Amygdala (tissue), 56 donors: ENCODE measurements around the gene HES6.

ENCODE experiments used
- DNase-seq, 56 donors: peaks; one replicate each; lab custom pipeline; 2025; lab: John Stamatoyannopoulos, UW

HES6 gene

DNA sequence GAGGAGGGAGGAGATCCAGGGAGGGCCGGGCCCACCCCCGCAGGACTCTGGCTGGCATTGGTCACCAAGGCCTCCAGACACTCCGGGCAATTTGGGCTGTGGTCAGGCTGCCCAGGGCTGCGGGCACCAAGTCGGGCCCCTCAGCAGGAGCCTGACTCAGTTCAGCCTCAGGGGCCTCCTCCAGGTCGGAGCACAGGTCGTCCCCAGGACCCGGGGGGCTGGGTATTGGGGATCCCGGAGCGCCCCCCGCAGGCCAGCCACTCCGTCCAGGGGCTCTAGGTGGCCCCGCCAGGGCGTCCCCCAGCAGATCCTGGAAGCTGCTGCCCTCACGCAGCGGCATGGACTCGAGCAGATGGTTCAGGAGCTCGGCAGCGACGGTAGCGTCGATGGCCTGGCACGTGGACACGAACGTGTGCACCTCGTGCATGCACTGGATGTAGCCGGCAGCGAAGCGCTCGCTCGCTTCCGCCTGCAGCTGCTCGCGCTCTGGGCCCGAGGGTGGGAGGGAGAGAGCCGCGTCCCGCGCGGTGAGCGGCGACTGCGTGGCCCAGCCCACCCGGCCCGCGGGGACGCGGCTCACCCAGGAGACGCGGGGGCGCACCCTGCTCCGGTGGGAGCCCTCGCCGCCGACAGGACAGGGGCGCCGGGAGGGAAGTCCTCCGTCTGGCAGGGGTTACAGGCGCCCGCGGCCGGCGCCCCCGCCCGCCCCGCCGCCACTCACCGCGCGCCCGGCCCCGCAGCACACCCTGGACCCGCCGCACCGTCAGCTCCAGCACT, 884 bp downstream of the HES6 start:
- peak in 6 of 56 donors; percentile 11 to 35 (median 24) for DNase-seq

DNA sequence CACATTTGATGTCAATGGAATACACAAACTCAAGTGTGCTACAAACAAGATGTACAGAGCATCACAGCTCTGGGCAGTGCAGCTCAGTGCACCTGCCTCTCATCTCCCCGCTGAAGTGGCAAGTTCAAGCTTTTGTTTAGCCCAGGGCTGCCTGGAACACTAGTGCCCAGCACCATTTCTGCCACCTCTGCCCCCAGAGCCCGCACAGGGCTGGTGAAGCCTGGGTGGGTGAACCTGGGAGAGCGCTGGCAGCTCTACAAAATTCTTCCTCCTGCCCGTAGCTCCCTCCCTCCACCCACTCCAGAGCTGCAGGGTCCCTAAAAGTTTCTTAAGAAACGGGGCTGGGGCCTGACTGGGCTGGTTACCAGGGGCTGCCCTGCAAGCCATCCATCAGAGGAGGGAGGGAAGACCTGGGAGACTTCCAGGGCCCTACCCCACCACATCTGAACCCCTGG, 1.5 kb downstream of the HES6 start:
- DNase-seq = no peak

DNA sequence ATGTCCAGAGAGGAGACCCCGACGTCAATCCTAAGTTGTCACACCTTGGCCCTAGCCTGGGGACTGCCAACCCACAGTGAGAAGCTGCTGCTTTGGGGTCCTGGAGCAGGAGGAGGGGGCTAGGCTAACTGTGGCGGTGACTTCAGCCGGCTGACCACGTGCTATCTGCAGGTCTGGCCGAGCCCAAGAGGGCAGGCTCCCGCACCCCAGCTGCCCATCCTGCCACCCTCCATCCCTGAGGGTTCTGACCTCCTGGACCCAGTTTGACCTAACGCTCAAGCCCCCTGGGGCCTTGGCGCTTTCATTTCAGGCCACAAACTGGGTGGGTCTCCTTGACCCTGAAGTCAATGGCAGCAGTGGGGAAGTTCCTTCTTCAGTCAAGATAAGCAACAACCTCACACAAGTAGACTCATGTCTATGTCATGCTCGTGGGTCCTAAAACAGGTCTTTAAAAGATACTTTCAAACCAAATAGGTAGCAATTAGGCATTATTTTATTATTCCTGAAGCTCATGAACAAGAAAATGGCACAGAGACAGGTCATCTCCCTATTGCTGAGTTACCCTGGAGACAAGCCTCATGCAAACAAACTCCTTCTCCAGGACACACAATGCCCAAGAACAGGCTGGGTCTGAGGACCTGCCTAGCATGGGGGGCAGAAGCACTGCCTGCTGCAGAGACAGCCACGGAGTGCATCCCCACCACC, 2.3 kb downstream of the HES6 start:
- DNase-seq = no peak

DNA sequence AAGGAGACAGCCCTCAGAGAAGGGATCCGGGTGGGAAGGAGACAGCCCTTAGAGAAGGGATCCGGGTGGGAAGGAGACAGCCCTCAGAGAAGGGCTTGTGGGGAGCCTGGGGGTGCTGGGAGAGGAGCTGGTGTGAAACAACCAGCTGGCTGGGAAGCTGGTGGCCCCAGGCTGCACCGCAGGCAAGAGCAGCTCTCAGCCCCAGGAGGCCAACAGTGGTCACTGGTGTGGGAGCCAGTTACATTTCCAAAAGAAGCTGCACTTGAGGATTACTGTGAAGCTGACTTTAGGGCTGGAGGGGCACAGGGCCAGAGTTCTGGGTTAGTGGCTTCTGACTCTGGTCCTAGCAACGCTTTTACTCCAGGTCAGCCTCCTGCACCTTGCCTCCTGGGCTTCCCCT, 3.3 kb downstream of the HES6 start:
- DNase-seq = no peak

DNA sequence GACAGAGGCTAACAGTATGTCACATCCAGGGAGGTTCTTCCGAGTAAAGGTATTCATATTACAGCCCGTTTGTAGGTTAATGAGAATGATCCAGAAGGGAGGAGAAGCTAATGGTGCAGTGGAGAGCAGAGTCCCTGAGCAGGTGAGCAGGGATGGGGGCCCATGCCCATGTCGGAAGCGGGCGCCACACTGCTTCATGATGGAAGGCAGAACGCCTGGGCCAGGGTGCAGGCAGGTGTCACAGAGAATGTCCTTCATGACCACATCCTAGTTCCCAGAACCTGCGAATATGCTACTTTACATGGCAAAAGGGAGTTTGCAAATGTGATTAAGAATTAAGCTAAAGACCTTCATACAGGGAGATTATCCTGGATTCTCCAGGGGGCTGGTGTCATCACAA, 4.0 kb downstream of the HES6 start:
- DNase-seq = no peak

DNA sequence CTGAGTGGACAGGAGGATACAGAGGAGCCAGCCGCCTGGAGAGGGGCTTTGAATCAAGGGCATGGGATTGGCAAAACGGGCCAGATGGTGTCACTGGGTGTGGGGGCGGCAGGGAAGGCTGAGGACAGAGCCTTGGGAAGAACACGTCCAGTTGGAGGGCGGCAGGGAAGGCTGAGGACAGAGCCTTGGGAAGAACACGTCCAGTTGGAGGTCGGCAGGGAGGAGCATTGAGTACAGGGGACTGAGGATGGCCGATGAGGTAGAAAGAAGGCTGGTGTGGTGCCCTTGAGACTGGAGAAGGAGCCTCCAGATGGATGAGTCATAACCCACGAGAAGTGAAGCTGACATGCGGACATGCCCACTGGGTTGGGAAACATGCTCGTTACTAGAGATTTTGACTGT, 4.5 kb downstream of the HES6 start:
- DNase-seq = no peak

DNA sequence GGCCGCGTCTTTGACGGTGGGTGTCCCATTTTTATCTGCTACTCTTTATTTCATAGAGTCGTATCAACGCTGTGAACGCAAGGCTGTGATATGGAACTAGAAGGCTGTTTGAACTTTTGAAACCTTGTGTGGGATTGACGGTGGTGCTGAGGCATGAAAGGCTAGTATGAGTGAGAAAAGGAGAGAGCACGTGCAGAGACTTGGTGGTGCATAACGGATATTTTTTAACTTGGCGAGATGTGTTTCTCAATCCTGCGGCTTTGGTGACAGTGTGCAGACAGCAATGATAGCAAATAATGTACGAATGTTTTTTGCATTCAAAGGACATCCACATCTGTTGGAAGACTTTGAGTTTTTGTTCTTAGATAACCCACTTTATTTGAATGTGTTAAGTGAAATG, 6.2 kb downstream of the HES6 start:
- DNase-seq = no peak

DNA sequence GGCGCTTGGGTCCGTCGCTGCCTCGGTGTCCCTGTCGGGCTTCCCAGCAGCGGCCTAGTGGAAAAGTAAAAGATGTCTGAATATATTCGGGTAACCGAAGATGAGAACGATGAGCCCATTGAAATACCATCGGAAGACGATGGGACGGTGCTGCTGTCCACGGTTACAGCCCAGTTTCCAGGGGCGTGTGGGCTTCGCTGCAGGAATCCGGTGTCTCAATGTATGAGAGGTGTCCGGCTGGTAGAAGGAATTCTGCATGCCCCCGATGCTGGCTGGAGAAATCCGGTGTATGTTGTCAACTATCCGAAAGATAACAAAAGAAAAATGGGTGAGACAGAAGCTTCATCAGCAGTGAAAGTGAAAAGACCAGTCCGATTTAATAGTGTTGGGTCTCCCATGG, 8.0 kb downstream of the HES6 start:
- DNase-seq = no peak

DNA sequence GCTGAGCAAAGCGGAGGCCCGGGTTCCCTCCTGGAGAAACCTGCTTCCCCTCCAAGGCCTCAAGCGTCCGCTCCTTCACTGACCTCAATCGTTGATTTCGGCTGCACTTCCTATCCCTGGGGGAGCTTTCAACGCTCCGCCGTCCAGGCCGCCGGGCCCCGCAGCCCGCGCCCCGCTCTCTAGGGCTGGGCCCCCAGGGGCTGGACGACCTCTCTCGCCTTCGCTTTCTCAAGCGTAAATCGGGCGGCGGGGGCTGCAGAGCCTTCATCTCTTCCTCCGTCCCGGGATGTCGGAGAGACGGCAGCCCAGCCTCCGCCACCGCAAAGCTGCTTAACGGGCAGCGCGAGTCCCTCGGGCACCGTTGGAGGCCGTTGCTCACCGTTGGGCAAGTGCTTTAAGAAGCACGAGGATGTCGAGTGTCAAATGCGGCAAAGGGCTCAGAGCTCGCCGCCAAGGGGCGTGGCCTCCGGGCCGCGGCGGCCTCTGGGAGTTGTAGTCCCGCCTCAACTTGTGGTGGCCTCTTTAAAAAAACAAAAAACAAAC, 8.5 kb downstream of the HES6 start:
- DNase-seq = peak in 43 of 56 donors; percentile 14 to 85 (median 59)

DNA sequence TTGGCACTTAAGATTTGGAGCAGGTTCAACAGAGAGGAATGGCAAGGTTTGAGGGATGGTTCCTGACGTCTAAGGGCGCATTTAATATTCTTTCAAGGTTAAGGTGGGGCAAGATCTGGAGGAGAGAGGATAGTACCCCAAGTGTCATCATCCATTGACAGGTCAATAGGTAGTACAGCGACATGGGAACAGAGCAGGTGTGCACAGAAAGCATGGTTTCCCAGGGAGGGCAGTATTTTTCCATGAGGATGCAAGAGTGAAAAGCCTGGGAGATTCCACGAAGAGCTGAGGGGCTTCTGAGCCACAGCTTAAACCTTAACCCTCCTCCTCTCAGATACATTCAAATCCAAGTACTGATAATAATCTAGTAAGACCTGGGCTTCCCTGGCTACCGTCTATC, 9.1 kb downstream of the HES6 start:
- no peak for DNase-seq

DNA sequence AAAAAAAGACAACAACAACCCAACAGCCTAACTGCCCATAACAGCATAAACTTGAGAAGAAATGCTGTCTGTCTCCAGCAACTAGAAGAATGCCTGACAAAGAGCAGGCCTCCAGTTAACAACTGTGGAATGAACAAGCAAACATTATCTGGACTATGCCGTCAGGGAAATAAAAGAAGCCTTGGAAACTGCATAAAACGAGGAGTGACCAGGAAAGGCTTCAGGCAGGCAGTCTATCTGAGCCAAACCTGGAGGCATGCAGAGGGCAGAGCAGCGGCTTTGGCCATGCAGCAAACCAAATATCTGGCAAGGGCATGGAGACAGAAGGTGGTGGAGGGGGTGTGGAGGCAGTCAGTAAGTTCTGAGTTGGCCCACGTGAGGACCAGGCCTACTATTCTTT, 11.1 kb downstream of the HES6 start:
- DNase-seq = no peak

DNA sequence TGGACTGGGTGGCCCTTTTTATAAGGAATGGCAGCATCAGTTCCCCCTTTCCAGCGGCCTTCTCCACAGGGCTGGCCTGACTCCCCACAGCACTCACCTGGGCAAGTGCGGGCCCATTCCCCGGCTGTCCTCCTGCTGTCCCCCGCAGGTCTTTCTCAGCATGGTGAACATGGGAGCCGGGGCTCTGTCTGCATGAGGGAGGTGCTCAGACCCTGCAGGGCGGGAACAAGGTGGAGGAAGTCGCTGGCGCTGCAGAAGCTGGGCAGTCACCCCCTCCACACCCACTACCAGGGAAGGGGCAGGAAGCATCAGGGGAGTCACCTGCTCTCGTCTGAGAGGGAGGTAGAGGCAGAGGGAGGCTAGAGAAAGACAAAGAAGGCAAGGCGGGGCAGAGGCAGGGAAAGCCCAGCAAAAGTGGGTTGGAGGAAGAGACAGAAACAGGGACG, 12.2 kb downstream of the HES6 start:
- DNase-seq = no peak

DNA sequence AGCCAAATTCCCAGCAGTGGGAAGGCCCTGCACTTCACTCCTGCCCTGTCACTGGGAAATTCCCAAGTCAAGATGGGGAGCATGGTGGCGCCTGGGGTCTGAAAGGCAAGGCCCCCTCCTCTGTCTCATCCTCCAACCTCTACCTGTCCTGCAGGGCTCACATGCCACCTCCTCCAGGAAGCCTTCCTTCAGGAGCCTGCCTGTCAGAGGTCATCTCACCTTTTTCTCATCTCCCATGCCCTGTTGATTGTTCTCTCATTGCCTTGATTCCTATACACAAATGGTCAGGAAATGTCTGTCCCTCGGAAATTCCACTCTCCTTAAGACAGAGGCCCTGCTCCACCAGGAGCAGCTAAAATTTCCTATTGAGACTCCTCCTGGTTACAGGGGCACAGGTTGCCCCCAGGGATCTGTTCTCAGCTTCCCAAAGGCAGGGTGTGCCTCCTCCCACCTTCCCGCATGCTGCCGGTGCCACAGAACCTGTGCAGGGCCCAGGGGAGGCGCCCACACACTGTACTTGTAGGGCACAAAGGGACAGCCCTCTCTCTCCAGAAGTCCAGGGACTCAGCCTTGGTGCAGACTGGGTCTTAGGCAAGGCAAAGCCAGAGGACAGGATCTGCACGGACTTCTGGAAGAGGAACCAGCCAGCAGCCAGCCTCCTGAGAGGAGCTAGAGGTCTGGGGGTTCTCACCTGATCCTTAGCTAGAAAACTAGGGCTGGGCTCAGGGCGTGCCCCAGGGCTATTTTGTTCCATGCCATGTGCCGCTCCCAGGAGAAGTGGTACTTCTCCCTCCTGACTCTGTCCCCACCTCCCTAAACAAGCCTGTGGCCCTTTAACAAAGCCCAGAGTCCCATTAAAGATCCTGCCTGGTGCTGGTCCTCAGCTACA, 12.9 kb downstream of the HES6 start:
- DNase-seq = no peak

DNA sequence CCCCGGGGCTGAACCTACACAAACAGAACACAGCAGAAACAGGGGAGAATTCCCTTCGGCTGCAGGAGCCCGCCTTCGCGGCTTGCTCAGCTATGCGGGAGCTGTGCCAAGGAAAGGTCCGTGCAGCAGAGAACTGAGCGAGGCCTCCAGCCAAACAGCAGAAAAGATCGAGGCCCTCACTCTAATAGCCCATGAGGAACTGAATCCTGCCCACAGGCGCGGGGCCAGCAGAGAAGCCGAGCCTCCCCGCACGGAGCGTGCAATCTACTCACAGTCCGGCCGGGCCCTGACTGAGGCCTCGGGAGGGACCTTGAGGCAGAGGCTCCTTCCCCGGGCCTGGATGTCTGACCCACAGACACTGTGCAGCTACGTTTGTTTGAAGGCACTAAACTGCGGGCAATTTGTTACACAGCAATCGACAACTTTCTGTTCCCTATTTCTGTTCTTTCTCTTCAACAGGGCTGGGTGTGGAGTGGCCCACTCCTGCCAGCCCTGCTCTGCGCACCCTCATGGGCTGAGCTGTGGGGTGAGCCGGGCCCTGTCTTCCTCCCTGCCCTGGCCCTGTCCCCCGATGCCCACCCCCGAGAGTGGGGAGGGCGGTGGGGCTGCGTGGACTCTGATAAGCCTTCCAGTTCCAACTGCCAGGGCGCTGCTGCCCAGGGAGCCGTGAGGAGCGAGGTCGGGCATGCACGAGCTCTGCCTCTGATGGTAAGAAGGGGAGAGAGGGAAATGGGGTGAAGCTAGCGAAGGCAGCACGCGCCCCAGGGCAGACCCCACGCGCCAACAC, 13.7 kb downstream of the HES6 start:
- DNase-seq = peak in 6 of 56 donors; percentile 21 to 38 (median 26)

DNA sequence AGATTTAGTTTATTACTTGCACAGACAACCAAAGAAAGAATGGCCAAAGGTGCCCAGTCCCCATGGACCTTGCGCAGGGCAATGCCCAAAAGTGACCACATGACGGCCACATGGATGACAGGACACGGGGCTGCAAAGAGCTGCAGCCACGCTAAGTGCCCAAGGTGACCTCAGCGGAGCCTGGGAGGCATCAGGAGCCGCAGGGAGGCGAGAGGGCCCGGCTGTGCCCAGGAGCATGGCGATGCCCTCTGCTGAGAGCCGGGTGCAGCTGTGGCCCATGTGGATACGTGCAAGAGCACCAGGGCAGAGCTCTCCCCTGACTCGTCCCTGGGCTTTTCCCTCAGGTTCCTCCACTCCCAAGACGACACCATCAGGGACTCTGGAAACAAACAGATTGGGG, 14.7 kb downstream of the HES6 start:
- DNase-seq = no peak

DNA sequence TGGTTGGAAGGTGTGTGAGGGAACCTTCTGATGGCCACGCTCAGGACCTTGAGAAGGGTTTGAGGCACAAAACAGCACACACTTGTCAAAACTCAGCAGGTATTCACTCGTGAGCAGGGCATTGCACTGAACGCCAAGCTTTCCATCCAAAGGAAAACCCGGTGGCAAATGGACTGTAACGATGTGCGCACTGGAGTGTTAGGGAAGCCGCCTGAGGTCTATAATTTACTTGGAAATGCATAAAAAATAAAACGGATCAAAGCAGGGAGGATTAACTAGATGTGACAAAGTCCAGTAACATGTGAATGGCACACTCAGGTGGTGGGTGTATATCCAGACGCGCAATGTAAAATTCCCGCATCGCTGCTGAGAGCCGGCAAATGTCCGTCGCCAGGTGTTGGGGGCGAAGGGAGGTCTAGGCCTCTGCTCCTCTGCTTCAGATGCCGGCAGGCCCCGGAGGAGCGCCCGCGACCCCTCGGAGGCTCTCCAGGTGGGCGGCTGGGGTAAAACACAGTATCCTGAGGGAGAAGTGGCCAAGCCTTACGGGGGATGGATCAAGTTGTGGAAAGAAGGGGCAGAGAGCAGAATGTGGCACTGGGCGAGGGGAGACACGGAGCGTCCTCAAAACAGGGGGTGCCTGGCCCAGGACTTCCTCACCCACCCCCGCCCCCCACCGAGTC, 15.3 kb downstream of the HES6 start:
- no peak for DNase-seq

DNA sequence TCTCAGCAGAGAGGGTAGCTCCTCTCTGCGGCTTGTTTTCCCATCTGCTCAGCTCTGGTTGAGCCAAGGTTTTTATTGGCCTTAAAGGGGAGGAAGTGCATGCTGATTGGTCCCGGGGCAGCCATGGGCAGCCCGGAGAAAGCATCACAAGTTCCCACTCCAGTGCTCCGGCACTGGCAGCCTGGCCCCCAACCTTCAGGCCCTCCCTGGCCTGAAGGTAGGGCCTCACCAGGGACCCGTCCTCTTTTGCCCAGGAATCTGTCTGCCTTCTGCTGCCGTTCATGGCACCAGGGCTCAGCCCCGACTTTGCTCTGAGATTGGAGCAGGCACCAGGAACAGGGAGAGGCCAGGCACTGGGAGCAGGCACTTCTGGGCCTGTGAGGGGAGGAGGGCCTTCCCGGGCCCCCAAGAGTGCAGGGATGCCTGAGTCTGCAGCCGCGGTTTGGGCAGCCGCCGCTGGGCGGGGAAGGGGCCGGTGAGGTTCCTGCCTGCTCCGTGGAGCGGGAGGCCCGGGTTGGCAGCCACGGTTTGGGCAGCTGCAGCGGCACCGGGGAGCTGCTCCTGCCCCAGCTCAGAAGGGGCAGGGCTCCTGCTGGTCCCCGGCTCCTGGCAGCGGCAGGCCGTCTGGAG, 18.8 kb downstream of the HES6 start:
- peak in 42 of 56 donors; percentile 34 to 84 (median 62) for DNase-seq

DNA sequence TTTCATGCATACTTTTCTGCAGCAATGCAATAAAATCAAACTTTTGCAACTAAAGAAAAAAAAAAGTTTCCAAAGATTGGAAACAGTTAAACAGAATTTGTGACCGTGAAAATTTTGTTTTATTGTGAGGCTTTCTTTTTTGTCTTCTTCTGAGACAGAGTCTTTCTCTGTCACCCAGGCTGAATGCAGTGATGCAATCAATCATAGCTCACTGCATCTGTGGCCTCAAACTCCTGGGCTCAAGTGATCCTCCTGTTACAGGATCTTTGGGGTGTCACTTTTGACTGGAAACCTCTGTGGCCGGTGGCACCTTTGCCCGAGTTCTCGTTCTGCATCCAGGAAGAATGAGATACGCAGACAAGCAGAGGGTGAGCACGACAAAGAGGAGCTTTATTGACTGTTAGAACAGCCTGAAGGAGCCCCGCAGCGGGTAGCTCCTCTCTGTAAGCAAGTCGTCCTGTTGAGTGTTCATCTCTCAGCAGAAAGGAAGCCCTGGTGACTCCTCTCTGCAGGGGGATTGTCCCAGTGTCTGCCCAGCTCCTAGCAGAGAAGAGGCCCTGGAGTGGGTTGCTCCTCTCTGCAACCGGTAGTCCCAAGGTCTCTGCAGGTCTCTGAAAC, 19.5 kb downstream of the HES6 start:
- peak in 9 of 56 donors; percentile 45 to 76 (median 64) for DNase-seq
